ENCODE results near the gene ADTRP.

ADTRP gene

DNA sequence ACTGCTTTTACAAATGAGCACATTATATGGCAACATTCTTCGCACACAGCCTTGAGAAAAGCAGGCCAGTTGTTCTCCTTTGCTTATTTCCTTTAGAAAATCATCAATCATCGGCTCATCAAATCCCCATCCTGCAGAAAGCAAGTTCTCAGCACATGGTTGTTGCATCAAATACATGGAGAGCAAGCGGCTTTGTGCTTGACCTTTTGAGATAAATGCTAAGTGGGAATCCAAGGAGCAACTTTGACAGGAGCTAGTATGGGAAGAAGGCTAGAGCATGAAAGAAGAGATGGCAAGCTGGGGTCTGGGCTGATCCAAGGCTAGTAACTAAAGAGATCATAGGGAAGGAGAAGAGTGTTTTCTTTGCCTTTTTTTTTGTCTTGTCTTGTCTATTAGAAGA, 43.2 kb upstream of the ADTRP start:
- Histone ChIP-seq H3K36me3 (ENCODE audit: control insufficient read depth, insufficient read depth, low read length) (no peaks in the 10 kb centered on the region), H3K4me1 (no peaks in the 10 kb centered on the region), H3K79me2 (no peaks in the 10 kb centered on the region), H3K4me3 (ENCODE audit: low read depth, low read length) (no peak overlapping the region), H3K4me2 (ENCODE audit: low read length) (no peak overlapping the region), H3K9me3 (ENCODE audit: control insufficient read depth, low read length) (no peaks in the 10 kb centered on the region), H2AFZ (no peak overlapping the region), H3K9ac (no peak overlapping the region), H3K27me3 (ENCODE audit: control insufficient read depth, insufficient read depth, low read length) (no peaks in the 10 kb centered on the region), H3K27ac (no peak overlapping the region)
- TF ChIP-seq, protein P1, sequence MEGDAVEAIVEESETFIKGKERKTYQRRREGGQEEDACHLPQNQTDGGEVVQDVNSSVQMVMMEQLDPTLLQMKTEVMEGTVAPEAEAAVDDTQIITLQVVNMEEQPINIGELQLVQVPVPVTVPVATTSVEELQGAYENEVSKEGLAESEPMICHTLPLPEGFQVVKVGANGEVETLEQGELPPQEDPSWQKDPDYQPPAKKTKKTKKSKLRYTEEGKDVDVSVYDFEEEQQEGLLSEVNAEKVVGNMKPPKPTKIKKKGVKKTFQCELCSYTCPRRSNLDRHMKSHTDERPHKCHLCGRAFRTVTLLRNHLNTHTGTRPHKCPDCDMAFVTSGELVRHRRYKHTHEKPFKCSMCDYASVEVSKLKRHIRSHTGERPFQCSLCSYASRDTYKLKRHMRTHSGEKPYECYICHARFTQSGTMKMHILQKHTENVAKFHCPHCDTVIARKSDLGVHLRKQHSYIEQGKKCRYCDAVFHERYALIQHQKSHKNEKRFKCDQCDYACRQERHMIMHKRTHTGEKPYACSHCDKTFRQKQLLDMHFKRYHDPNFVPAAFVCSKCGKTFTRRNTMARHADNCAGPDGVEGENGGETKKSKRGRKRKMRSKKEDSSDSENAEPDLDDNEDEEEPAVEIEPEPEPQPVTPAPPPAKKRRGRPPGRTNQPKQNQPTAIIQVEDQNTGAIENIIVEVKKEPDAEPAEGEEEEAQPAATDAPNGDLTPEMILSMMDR (IDR thresholded peaks at IDR 0.05): no peak

DNA sequence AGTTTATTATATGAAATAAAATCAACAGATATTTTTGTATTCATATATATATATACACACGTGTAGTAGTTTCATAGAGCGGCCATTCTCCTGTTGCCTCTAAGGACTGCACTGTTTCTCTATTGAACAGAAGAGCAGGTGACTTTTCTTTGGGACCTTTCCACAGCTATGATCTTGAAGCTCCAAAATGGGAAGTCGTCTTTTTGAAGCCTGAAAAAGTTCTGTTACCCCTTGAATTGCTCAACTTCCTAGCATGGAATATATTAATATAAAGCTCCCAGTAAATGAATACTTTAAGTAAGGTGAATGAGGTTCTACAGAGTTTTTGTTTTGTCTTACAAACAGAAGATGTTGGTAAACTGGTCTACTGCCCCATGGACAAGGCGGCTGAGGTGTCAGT, 42.2 kb upstream of the ADTRP start:
- no peaks in the 10 kb centered on the region for H3K27me3 ChIP-seq (ENCODE audit: control insufficient read depth, insufficient read depth, low read length)
- H3K79me2 ChIP-seq: no peaks in the 10 kb centered on the region
- H2AFZ ChIP-seq: no peak overlapping the region
- H3K9ac ChIP-seq: no peak overlapping the region
- no peaks in the 10 kb centered on the region for H3K4me1 ChIP-seq
- TF ChIP-seq, protein P1 (IDR thresholded peaks at IDR 0.05): no peak
- no peak overlapping the region for H3K4me2 ChIP-seq (ENCODE audit: low read length)
- no peak overlapping the region for H3K4me3 ChIP-seq (ENCODE audit: low read depth, low read length)
- H3K9me3 ChIP-seq (ENCODE audit: control insufficient read depth, low read length): no peaks in the 10 kb centered on the region
- H3K36me3 ChIP-seq (ENCODE audit: control insufficient read depth, insufficient read depth, low read length): no peaks in the 10 kb centered on the region
- no peak overlapping the region for H3K27ac ChIP-seq

DNA sequence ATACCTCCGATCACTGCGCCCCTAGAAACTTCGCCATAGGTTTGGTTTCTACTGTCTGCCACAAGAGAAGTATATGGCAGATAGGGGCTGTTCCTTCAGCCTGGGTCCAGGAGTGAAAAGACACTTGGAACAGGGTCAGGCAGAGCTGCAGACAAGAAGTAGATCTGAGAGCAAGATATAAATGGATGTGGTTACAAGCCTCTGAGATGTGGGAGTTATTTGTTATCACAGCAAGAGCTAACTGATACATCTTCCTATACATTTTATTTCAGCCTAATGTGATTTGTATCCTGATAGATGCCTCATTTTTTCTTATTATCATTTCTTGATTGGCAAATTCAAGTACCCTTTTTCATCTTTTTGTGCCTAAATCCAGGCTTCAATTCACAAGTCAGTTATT, 40.9 kb upstream of the ADTRP start:
- Histone ChIP-seq H3K4me3 (ENCODE audit: low read depth, low read length) (no peak overlapping the region), H3K36me3 (ENCODE audit: control insufficient read depth, insufficient read depth, low read length) (no peaks in the 10 kb centered on the region), H3K79me2 (no peaks in the 10 kb centered on the region), H3K4me2 (ENCODE audit: low read length) (no peak overlapping the region), H2AFZ (no peak overlapping the region), H3K4me1 (no peaks in the 10 kb centered on the region), H3K9me3 (ENCODE audit: control insufficient read depth, low read length) (no peaks in the 10 kb centered on the region), H3K27ac (no peak overlapping the region), H3K9ac (no peak overlapping the region), H3K27me3 (ENCODE audit: control insufficient read depth, insufficient read depth, low read length) (no peaks in the 10 kb centered on the region)
- TF ChIP-seq, protein P1 (IDR thresholded peaks at IDR 0.05): no peak

DNA sequence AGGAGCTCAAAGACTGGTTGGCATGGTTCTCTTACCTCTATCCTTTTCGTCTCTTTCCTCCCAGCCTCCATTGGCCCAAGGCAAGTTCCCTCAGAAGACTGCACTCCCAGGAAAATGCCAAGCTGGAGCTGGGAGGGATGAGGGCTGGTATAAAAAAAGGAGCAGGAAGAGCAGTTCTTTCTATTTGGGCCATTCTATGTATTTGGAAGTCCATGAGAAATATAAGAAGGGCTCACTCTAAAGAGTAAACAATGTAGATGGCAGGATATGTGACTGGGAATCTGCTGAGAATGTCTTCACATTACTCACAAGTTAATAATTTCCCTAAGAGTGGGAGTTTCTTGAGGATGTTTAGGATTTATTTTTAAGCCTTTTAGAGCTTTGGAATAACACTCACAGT, 36.6 kb upstream of the ADTRP start:
- H3K27ac ChIP-seq: no peak overlapping the region
- no peaks in the 10 kb centered on the region for H3K9me3 ChIP-seq (ENCODE audit: control insufficient read depth, low read length)

DNA sequence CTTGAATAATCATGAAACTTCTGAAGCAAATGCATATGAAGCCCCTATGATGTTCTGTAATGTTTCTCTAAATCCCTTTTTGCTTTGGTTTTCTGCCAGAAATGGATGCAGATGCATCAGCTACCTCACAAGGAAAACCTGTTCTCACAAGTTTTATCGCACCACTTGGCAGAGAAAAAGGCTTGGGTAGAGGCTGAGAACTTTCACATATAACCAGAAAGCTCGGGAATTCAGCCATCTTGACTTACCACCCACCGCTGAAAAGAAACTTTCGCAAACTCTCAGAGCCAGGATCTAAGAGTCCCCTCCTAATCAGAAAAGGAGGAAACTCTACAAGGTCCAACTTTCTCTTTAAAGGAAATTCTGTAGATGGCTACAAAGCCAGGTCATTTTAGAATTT, 36.2 kb upstream of the ADTRP start:
- H3K27me3 ChIP-seq (ENCODE audit: control insufficient read depth, insufficient read depth, low read length): no peaks in the 10 kb centered on the region
- no peaks in the 10 kb centered on the region for H3K79me2 ChIP-seq
- no peak overlapping the region for H3K4me3 ChIP-seq (ENCODE audit: low read depth, low read length)
- no peak overlapping the region for H3K4me2 ChIP-seq (ENCODE audit: low read length)
- H3K4me1 ChIP-seq: peaks cover 3% of the 10 kb centered on the region
- H3K27ac ChIP-seq: no peak overlapping the region
- H3K9ac ChIP-seq: no peak overlapping the region
- no peak overlapping the region for H2AFZ ChIP-seq
- H3K36me3 ChIP-seq (ENCODE audit: control insufficient read depth, insufficient read depth, low read length): no peaks in the 10 kb centered on the region
- no peaks in the 10 kb centered on the region for H3K9me3 ChIP-seq (ENCODE audit: control insufficient read depth, low read length)
- TF ChIP-seq, protein P1 (IDR thresholded peaks at IDR 0.05): no peak

More for the DNA sequence above, 36.6 kb upstream of the ADTRP start:
- H3K4me3 ChIP-seq (ENCODE audit: low read depth, low read length): no peak overlapping the region
- no peaks in the 10 kb centered on the region for H3K79me2 ChIP-seq
- H3K4me2 ChIP-seq (ENCODE audit: low read length): no peak overlapping the region
- no peaks in the 10 kb centered on the region for H3K4me1 ChIP-seq
- no peak overlapping the region for H3K9ac ChIP-seq
- no peaks in the 10 kb centered on the region for H3K36me3 ChIP-seq (ENCODE audit: control insufficient read depth, insufficient read depth, low read length)
- no peaks in the 10 kb centered on the region for H3K27me3 ChIP-seq (ENCODE audit: control insufficient read depth, insufficient read depth, low read length)
- no peak overlapping the region for H2AFZ ChIP-seq
- TF ChIP-seq, protein P1 (IDR thresholded peaks at IDR 0.05): no peak
